Activated T-cell treated with anti-CD3 and anti-CD28 coated beads, Interleukin-2, amount 50 U/mL, for 24 hours (primary cell): ENCODE results near the gene FLVCR1.
"Not testable (repeated sequence)": the region's sequence is repeated elsewhere in the genome, so short reads cannot be mapped to it uniquely, and the experiment has no call there.

Source experiments
- DNase-seq: peaks from one replicate; pipeline ENCODE4 v3.0.0-alpha.2; 2020
- H3K27ac Mint-ChIP-seq: 2 replicates; pipeline ENCODE4 v1.8.0; 2020; ENCODE audit warnings: mild to moderate bottlenecking, mixed read lengths
- H3K27me3 Mint-ChIP-seq: 2 replicates; pipeline ENCODE4 v1.8.0; 2020; ENCODE audit warnings: mixed read lengths
- H3K36me3 Mint-ChIP-seq: 2 replicates; pipeline ENCODE4 v1.8.0; 2020; ENCODE audit warnings: low read depth, mixed read lengths
- H3K4me1 Mint-ChIP-seq: 2 replicates; pipeline ENCODE4 v1.8.0; 2020; ENCODE audit warnings: low read depth, mixed read lengths
- H3K4me3 Mint-ChIP-seq: 2 replicates; pipeline ENCODE4 v1.8.0; 2020; ENCODE audit warnings: mild to moderate bottlenecking, moderate library complexity, mixed read lengths
- H3K9me3 Mint-ChIP-seq: 2 replicates; pipeline ENCODE4 v1.8.0; 2020; ENCODE audit warnings: mixed read lengths

Gene FLVCR1

GRCh38 chr1:212879947-212880690 is 22.0 kb downstream of the FLVCR1 start:
- no peak overlapping the region for H3K4me3 Mint-ChIP-seq
- H3K27me3 Mint-ChIP-seq = no peaks in the 10 kb centered on the region
- DNase-seq = no peak
- H3K36me3 Mint-ChIP-seq = peaks cover 71% of the 10 kb centered on the region
- H3K9me3 Mint-ChIP-seq = no peaks in the 10 kb centered on the region
- no peak overlapping the region for H3K27ac Mint-ChIP-seq
- no peaks in the 10 kb centered on the region for H3K4me1 Mint-ChIP-seq

- no peaks in the 10 kb centered on the region for H3K27me3 Mint-ChIP-seq
- no peak overlapping the region for H3K4me3 Mint-ChIP-seq
- no peak overlapping the region for H3K27ac Mint-ChIP-seq
- H3K9me3 Mint-ChIP-seq = no peaks in the 10 kb centered on the region
- H3K36me3 Mint-ChIP-seq = peaks cover 81% of the 10 kb centered on the region
- H3K4me1 Mint-ChIP-seq = no peaks in the 10 kb centered on the region
- no peak for DNase-seq
These were observed 26.5 kb downstream of the FLVCR1 start for GRCh38 chr1:212884592-212884991.

GRCh38 chr1:212892108-212892507 is 34.0 kb downstream of the FLVCR1 start:
- peaks cover 2% of the 10 kb centered on the region for H3K9me3 Mint-ChIP-seq
- H3K27ac Mint-ChIP-seq = no peak overlapping the region
- no peak overlapping the region for H3K4me3 Mint-ChIP-seq
- H3K4me1 Mint-ChIP-seq = no peaks in the 10 kb centered on the region
- DNase-seq = no peak
- H3K36me3 Mint-ChIP-seq = peaks cover 94% of the 10 kb centered on the region
- H3K27me3 Mint-ChIP-seq = no peaks in the 10 kb centered on the region

- peaks cover 31% of the 10 kb centered on the region for H3K9me3 Mint-ChIP-seq
- DNase-seq = no peak
- H3K27me3 Mint-ChIP-seq = no peaks in the 10 kb centered on the region
- no peaks in the 10 kb centered on the region for H3K4me1 Mint-ChIP-seq
- H3K36me3 Mint-ChIP-seq = peaks cover 58% of the 10 kb centered on the region
- H3K4me3 Mint-ChIP-seq = no peak overlapping the region
- no peak overlapping the region for H3K27ac Mint-ChIP-seq
These were observed 41.8 kb downstream of the FLVCR1 start for GRCh38 chr1:212899845-212900244.

GRCh38 chr1:212901290-212901689 is 43.2 kb downstream of the FLVCR1 start:
- H3K27ac Mint-ChIP-seq = no peak overlapping the region
- H3K4me3 Mint-ChIP-seq = no peak overlapping the region
- peaks cover 44% of the 10 kb centered on the region for H3K36me3 Mint-ChIP-seq
- H3K27me3 Mint-ChIP-seq = no peaks in the 10 kb centered on the region
- DNase-seq = no peak
- H3K9me3 Mint-ChIP-seq = peaks cover 30% of the 10 kb centered on the region
- H3K4me1 Mint-ChIP-seq = no peaks in the 10 kb centered on the region

- DNase-seq = no peak
- peaks cover 40% of the 10 kb centered on the region for H3K36me3 Mint-ChIP-seq
- no peaks in the 10 kb centered on the region for H3K27me3 Mint-ChIP-seq
- peaks cover 29% of the 10 kb centered on the region for H3K9me3 Mint-ChIP-seq
- no peaks in the 10 kb centered on the region for H3K4me1 Mint-ChIP-seq
- H3K27ac Mint-ChIP-seq = no peak overlapping the region
- H3K4me3 Mint-ChIP-seq = no peak overlapping the region
These were observed 44.0 kb downstream of the FLVCR1 start for GRCh38 chr1:212902054-212902453.

- H3K4me1 Mint-ChIP-seq = no peaks in the 10 kb centered on the region
- H3K27me3 Mint-ChIP-seq = no peaks in the 10 kb centered on the region
- peaks cover 24% of the 10 kb centered on the region for H3K9me3 Mint-ChIP-seq
- H3K27ac Mint-ChIP-seq = no peak overlapping the region
- no peak overlapping the region for H3K4me3 Mint-ChIP-seq
- no peak for DNase-seq
- H3K36me3 Mint-ChIP-seq = peaks cover 24% of the 10 kb centered on the region
These were observed 45.6 kb downstream of the FLVCR1 start for GRCh38 chr1:212903664-212904063.

GRCh38 chr1:212908071-212908470 is 50.0 kb downstream of the FLVCR1 start:
- H3K27ac Mint-ChIP-seq, H3K9me3 Mint-ChIP-seq, DNase-seq, H3K36me3 Mint-ChIP-seq, H3K4me3 Mint-ChIP-seq, H3K4me1 Mint-ChIP-seq, H3K27me3 Mint-ChIP-seq: not testable (repeated sequence)

- no peaks in the 10 kb centered on the region for H3K36me3 Mint-ChIP-seq
- no peak overlapping the region for H3K4me3 Mint-ChIP-seq
- H3K27ac Mint-ChIP-seq = no peak overlapping the region
- no peaks in the 10 kb centered on the region for H3K27me3 Mint-ChIP-seq
- peaks cover 3% of the 10 kb centered on the region for H3K9me3 Mint-ChIP-seq
- no peak for DNase-seq
- no peaks in the 10 kb centered on the region for H3K4me1 Mint-ChIP-seq
These were observed 50.9 kb downstream of the FLVCR1 start for GRCh38 chr1:212908971-212909370.

GRCh38 chr1:212909652-212910063 is 51.6 kb downstream of the FLVCR1 start:
- Mint-ChIP-seq H3K27ac (no peak overlapping the region), H3K36me3 (no peaks in the 10 kb centered on the region), H3K4me3 (no peak overlapping the region), H3K27me3 (no peaks in the 10 kb centered on the region), H3K4me1 (no peaks in the 10 kb centered on the region), H3K9me3 (no peaks in the 10 kb centered on the region)
- DNase-seq = no peak

- not testable (repeated sequence) for H3K27me3 Mint-ChIP-seq, DNase-seq, H3K4me1 Mint-ChIP-seq, H3K9me3 Mint-ChIP-seq, H3K4me3 Mint-ChIP-seq, H3K27ac Mint-ChIP-seq, H3K36me3 Mint-ChIP-seq
These were observed 52.1 kb downstream of the FLVCR1 start for GRCh38 chr1:212910213-212910612.

GRCh38 chr1:212913638-212914037 is 55.6 kb downstream of the FLVCR1 start:
- H3K36me3 Mint-ChIP-seq, DNase-seq, H3K9me3 Mint-ChIP-seq, H3K4me3 Mint-ChIP-seq, H3K27ac Mint-ChIP-seq, H3K4me1 Mint-ChIP-seq: not testable (repeated sequence)
- peaks cover 18% of the 10 kb centered on the region for H3K27me3 Mint-ChIP-seq

GRCh38 chr1:212914110-212914509 is 56.0 kb downstream of the FLVCR1 start:
- H3K36me3 Mint-ChIP-seq, DNase-seq, H3K27ac Mint-ChIP-seq, H3K9me3 Mint-ChIP-seq, H3K4me3 Mint-ChIP-seq, H3K4me1 Mint-ChIP-seq: not testable (repeated sequence)
- H3K27me3 Mint-ChIP-seq = peaks cover 22% of the 10 kb centered on the region

GRCh38 chr1:212914789-212915188 is 56.7 kb downstream of the FLVCR1 start:
- peaks cover 4% of the 10 kb centered on the region for H3K4me1 Mint-ChIP-seq
- H3K27me3 Mint-ChIP-seq = peaks cover 22% of the 10 kb centered on the region
- H3K27ac Mint-ChIP-seq = no peak overlapping the region
- no peak overlapping the region for H3K4me3 Mint-ChIP-seq
- no peaks in the 10 kb centered on the region for H3K9me3 Mint-ChIP-seq
- DNase-seq = no peak
- H3K36me3 Mint-ChIP-seq = no peaks in the 10 kb centered on the region

GRCh38 chr1:212915245-212916091 is 57.4 kb downstream of the FLVCR1 start:
- DNase-seq = no peak
- Mint-ChIP-seq H3K27me3 (peaks cover 22% of the 10 kb centered on the region), H3K4me1 (peaks cover 4% of the 10 kb centered on the region), H3K9me3 (no peaks in the 10 kb centered on the region), H3K4me3 (no peak overlapping the region), H3K27ac (no peak overlapping the region), H3K36me3 (no peaks in the 10 kb centered on the region)
